Measurements from ENCODE around the gene FZR1.
"Not testable (repeated sequence)": the region's sequence is repeated elsewhere in the genome, so short reads cannot be mapped to it uniquely, and the experiment has no call there.

The FZR1 gene

DNA sequence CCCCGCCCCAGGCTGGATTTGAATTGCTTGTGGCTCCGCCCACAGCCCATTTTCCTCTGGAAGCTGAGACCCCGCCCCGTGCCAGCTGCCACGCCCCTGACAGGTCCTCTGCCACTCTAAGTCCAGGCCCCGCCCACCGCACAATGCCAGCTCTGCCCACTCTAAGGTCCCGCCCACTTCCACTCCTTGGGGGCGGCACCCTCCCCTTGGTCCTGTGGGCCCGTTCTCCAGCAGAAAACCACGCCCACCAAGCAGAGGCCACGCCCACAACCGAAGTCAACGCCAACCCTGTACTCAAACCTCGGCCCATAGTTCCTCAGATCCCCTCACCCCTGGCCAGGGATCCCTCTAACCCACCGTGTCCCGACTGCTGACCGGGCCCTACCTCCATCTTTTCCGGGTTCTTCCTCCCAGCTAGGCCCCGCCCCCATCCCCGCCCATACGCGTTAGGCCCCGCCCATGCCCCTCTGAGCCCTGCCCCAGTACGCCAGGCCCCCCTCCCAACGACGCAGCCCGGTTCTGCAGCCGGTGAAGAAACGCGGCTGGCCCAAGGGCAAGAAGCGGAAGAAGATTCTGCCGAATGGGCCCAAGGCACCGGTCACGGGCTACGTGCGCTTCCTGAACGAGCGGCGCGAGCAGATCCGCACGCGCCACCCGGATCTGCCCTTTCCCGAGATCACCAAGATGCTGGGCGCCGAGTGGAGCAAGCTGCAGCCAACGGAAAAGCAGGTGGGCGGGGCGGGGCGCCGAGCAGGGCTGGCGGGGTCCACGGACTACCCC is 67.9 kb downstream of the FZR1 start:
- H3K4me3 ChIP-seq (ENCODE audit: low read depth in 1 of 2, low read length in 2 of 2) = peak overlapping the region; percentile 74 to 78
- H3K4me1 ChIP-seq (ENCODE audit: control insufficient read depth in 1 of 2, insufficient read depth in 2 of 2, low read length in 2 of 2) = peaks cover 19 to 26% of the 10 kb centered on the region in 2 donors

GRCh38 chr19:3575260-3575741 is 69.2 kb downstream of the FZR1 start:
- H3K9me3 ChIP-seq (ENCODE audit: control insufficient read depth in 1 of 2, low read length in 2 of 2) = no peaks in the 10 kb centered on the region
- peaks cover 0 to 10% of the 10 kb centered on the region in 2 donors for H3K36me3 ChIP-seq (ENCODE audit: control insufficient read depth in 1 of 2, insufficient read depth in 2 of 2, low read length in 2 of 2)
- no peak overlapping the region for H3K9ac ChIP-seq (ENCODE audit: low read depth in 1 of 2, low read length in 2 of 2)
- peaks cover 19 to 26% of the 10 kb centered on the region in 2 donors for H3K4me1 ChIP-seq (ENCODE audit: control insufficient read depth in 1 of 2, insufficient read depth in 2 of 2, low read length in 2 of 2)
- H3K4me3 ChIP-seq (ENCODE audit: low read depth in 1 of 2, low read length in 2 of 2) = no peak overlapping the region
- no peak overlapping the region for H3K27ac ChIP-seq (ENCODE audit: low read depth, low read length)
- H3K27me3 ChIP-seq (ENCODE audit: control insufficient read depth in 1 of 2, insufficient read depth in 2 of 2, low read length in 2 of 2) = no peaks in the 10 kb centered on the region

More for the DNA sequence above, 67.9 kb downstream of the FZR1 start:
- Histone ChIP-seq H3K36me3 (ENCODE audit: control insufficient read depth in 1 of 2, insufficient read depth in 2 of 2, low read length in 2 of 2) (peaks cover 0 to 10% of the 10 kb centered on the region in 2 donors), H3K9ac (ENCODE audit: low read depth in 1 of 2, low read length in 2 of 2) (peak overlapping the region in 1 of 2 donors; percentile 63), H3K27ac (ENCODE audit: low read depth, low read length) (peak overlapping the region; percentile 3), H3K9me3 (ENCODE audit: control insufficient read depth in 1 of 2, low read length in 2 of 2) (no peaks in the 10 kb centered on the region), H3K27me3 (ENCODE audit: control insufficient read depth in 1 of 2, insufficient read depth in 2 of 2, low read length in 2 of 2) (no peaks in the 10 kb centered on the region)

DNA sequence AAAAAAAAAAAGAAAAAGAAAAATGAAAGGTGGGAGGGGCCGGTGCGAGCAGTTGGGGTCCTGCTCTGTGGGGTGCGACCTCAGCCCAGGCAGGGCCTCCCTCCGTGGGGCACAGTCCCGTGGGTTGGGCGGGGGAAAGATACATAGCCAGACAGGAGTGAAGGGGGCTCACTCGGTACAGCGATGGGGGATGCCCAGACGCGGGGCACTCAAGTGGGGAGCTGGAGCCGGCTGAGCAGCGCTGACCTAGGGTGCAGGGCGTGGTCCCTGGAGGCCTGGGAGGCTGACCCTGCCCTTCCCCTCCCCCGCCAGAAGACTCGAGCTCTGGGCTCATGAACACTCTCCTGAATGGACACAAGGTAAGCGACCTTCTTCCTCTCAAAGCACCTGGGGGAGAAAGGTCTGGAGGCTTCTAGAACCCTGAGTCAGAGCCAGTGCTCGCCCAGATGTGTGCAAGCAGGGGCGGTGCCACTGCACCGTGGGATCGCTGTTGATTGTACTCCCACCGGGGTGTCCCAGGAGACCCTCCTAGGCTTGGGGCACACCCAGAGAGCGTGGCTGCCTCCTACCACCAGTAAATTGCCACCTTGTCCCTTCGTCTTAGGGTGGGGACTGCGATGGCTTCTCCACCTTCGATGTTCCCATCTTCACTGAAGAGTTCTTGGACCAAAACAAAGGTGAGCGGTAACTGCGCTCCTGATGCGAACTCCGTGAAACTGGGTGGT is 70.0 kb downstream of the FZR1 start:
- Histone ChIP-seq H3K27ac (ENCODE audit: low read depth, low read length) (peak overlapping the region; percentile 25), H3K9me3 (ENCODE audit: control insufficient read depth in 1 of 2, low read length in 2 of 2) (no peaks in the 10 kb centered on the region), H3K36me3 (ENCODE audit: control insufficient read depth in 1 of 2, insufficient read depth in 2 of 2, low read length in 2 of 2) (peaks cover 0 to 10% of the 10 kb centered on the region in 2 donors), H3K4me3 (ENCODE audit: low read depth in 1 of 2, low read length in 2 of 2) (peak overlapping the region; percentile 57 to 61), H3K9ac (ENCODE audit: low read depth in 1 of 2, low read length in 2 of 2) (peak overlapping the region; percentile 25 to 51), H3K4me1 (ENCODE audit: control insufficient read depth in 1 of 2, insufficient read depth in 2 of 2, low read length in 2 of 2) (peaks cover 19 to 26% of the 10 kb centered on the region in 2 donors), H3K27me3 (ENCODE audit: control insufficient read depth in 1 of 2, insufficient read depth in 2 of 2, low read length in 2 of 2) (no peaks in the 10 kb centered on the region)

GRCh38 chr19:3576696-3577443 is 70.8 kb downstream of the FZR1 start:
- peak overlapping the region; percentile 25 for H3K27ac ChIP-seq (ENCODE audit: low read depth, low read length)
- no peaks in the 10 kb centered on the region for H3K27me3 ChIP-seq (ENCODE audit: control insufficient read depth in 1 of 2, insufficient read depth in 2 of 2, low read length in 2 of 2)
- H3K4me1 ChIP-seq (ENCODE audit: control insufficient read depth in 1 of 2, insufficient read depth in 2 of 2, low read length in 2 of 2) = peaks cover 16 to 24% of the 10 kb centered on the region in 2 donors
- peaks cover 0 to 10% of the 10 kb centered on the region in 2 donors for H3K36me3 ChIP-seq (ENCODE audit: control insufficient read depth in 1 of 2, insufficient read depth in 2 of 2, low read length in 2 of 2)
- H3K4me3 ChIP-seq (ENCODE audit: low read depth in 1 of 2, low read length in 2 of 2) = peak overlapping the region; percentile 57 to 61
- no peaks in the 10 kb centered on the region for H3K9me3 ChIP-seq (ENCODE audit: control insufficient read depth in 1 of 2, low read length in 2 of 2)
- peak overlapping the region; percentile 25 to 51 for H3K9ac ChIP-seq (ENCODE audit: low read depth in 1 of 2, low read length in 2 of 2)

- H3K27me3 ChIP-seq (ENCODE audit: control insufficient read depth in 1 of 2, insufficient read depth in 2 of 2, low read length in 2 of 2) = no peaks in the 10 kb centered on the region
- H3K36me3 ChIP-seq (ENCODE audit: control insufficient read depth in 1 of 2, insufficient read depth in 2 of 2, low read length in 2 of 2) = peaks cover 0 to 10% of the 10 kb centered on the region in 2 donors
- no peak overlapping the region for H3K27ac ChIP-seq (ENCODE audit: low read depth, low read length)
- H3K9me3 ChIP-seq (ENCODE audit: control insufficient read depth in 1 of 2, low read length in 2 of 2) = no peaks in the 10 kb centered on the region
- no peak overlapping the region for H3K9ac ChIP-seq (ENCODE audit: low read depth in 1 of 2, low read length in 2 of 2)
- no peak overlapping the region for H3K4me3 ChIP-seq (ENCODE audit: low read depth in 1 of 2, low read length in 2 of 2)
- peaks cover 11 to 19% of the 10 kb centered on the region in 2 donors for H3K4me1 ChIP-seq (ENCODE audit: control insufficient read depth in 1 of 2, insufficient read depth in 2 of 2, low read length in 2 of 2)
Observed at GRCh38 chr19:3577723-3578344, 71.7 kb downstream of the FZR1 start.

- H3K4me3 ChIP-seq (ENCODE audit: low read depth in 1 of 2, low read length in 2 of 2) = no peak overlapping the region
- no peak overlapping the region for H3K27ac ChIP-seq (ENCODE audit: low read depth, low read length)
- peaks cover 0 to 10% of the 10 kb centered on the region in 2 donors for H3K36me3 ChIP-seq (ENCODE audit: control insufficient read depth in 1 of 2, insufficient read depth in 2 of 2, low read length in 2 of 2)
- H3K4me1 ChIP-seq (ENCODE audit: control insufficient read depth in 1 of 2, insufficient read depth in 2 of 2, low read length in 2 of 2) = peaks cover 11 to 18% of the 10 kb centered on the region in 2 donors
- H3K9me3 ChIP-seq (ENCODE audit: control insufficient read depth in 1 of 2, low read length in 2 of 2) = no peaks in the 10 kb centered on the region
- no peak overlapping the region for H3K9ac ChIP-seq (ENCODE audit: low read depth in 1 of 2, low read length in 2 of 2)
- no peaks in the 10 kb centered on the region for H3K27me3 ChIP-seq (ENCODE audit: control insufficient read depth in 1 of 2, insufficient read depth in 2 of 2, low read length in 2 of 2)
Observed at GRCh38 chr19:3578390-3578789, 72.3 kb downstream of the FZR1 start.

DNA sequence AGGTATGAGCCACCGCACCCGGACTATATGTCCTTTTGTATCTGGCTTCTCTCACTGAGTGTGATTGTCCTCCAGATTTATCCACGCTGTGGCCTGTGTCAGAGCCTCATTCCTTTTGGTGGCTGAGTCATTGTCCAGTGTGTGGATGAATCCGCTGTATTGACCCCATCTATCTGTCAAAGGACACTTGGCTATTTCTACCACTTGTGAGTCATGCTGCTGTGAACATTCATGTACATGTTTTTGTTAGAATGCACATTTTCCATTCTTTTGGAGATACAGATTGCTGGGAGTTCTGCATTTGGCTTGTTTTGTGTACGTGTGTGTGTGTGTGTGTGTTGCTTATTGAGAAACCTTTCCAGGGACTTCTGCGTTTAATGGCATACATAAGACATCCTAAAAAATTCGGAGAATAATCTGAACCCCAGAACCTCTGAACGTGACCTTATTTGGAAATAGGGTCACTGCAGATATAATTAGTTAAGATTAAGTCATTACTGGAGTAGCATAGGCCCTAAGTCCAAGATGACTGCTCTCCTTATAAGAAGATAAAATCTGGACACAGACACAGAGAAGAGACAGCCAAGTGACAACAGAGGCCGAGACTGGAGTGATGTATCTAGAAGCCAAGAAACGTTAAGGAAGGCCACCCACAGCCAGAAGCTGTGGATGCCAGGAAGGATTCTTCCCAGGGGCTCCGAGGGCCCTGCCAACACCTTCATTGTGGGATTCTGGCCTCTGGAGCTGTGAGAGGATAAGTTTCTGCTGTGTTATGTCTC is 74.2 kb downstream of the FZR1 start:
- Histone ChIP-seq H3K27ac (ENCODE audit: low read depth, low read length) (peak overlapping the region; percentile 58), H3K4me3 (ENCODE audit: low read depth in 1 of 2, low read length in 2 of 2) (no peak overlapping the region), H3K9me3 (ENCODE audit: control insufficient read depth in 1 of 2, low read length in 2 of 2) (no peaks in the 10 kb centered on the region), H3K4me1 (ENCODE audit: control insufficient read depth in 1 of 2, insufficient read depth in 2 of 2, low read length in 2 of 2) (peaks cover 11% of the 10 kb centered on the region in 2 donors), H3K9ac (ENCODE audit: low read depth in 1 of 2, low read length in 2 of 2) (no peak overlapping the region), H3K27me3 (ENCODE audit: control insufficient read depth in 1 of 2, insufficient read depth in 2 of 2, low read length in 2 of 2) (no peaks in the 10 kb centered on the region), H3K36me3 (ENCODE audit: control insufficient read depth in 1 of 2, insufficient read depth in 2 of 2, low read length in 2 of 2) (peaks cover 0 to 5% of the 10 kb centered on the region in 2 donors)

- H3K27me3 ChIP-seq (ENCODE audit: control insufficient read depth in 1 of 2, insufficient read depth in 2 of 2, low read length in 2 of 2); H3K36me3 ChIP-seq (ENCODE audit: control insufficient read depth in 1 of 2, insufficient read depth in 2 of 2, low read length in 2 of 2): not testable (repeated sequence)
Observed at GRCh38 chr19:3581792-3582191, 75.7 kb downstream of the FZR1 start.

More at GRCh38 chr19:3581792-3582191, 75.7 kb downstream of the FZR1 start:
- H3K27ac ChIP-seq (ENCODE audit: low read depth, low read length); H3K9me3 ChIP-seq (ENCODE audit: control insufficient read depth in 1 of 2, low read length in 2 of 2); H3K4me1 ChIP-seq (ENCODE audit: control insufficient read depth in 1 of 2, insufficient read depth in 2 of 2, low read length in 2 of 2); H3K4me3 ChIP-seq (ENCODE audit: low read depth in 1 of 2, low read length in 2 of 2); H3K9ac ChIP-seq (ENCODE audit: low read depth in 1 of 2, low read length in 2 of 2): not testable (repeated sequence)
